Suppressor macrophage treated with lipopolysaccharide for 4 hours (primary cell): ENCODE results near the gene C4orf17.
A peak's percentile ranks its signal among the peaks of the same experiment; 100 is the strongest.
"Not testable (repeated sequence)": the region's sequence is repeated elsewhere in the genome, so short reads cannot be mapped to it uniquely, and the experiment has no call there.

Experiments used
- DNase-seq: peaks from one replicate; pipeline ENCODE4 v3.0.0-alpha.2; 2020

C4orf17 gene

DNA sequence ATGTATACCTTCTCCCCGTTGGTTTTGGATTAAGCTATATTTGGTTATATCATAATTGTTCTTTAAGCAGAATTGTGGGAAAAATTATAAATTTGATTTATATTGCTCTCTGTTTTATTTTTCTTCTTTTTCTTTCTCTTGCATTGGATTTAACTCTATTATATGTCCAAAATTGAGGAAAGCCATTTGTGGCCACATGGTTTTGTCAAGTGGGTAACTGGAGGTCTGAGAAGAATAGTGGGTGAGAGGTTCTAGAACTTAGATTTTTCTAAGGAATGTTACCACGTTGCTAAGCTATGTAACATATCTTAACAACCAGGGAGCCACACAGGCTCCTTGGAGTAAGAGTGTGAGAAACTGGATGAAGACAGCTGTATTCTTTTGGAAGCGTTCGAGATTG lies at the start of gene C4orf17:
Gene C4orf17, plus strand, starts transcription at position 301 of the 400 bp plus-strand sequence. CDS start 2,061 bp downstream, outside the sequence.
- DNase-seq: no peak

DNA sequence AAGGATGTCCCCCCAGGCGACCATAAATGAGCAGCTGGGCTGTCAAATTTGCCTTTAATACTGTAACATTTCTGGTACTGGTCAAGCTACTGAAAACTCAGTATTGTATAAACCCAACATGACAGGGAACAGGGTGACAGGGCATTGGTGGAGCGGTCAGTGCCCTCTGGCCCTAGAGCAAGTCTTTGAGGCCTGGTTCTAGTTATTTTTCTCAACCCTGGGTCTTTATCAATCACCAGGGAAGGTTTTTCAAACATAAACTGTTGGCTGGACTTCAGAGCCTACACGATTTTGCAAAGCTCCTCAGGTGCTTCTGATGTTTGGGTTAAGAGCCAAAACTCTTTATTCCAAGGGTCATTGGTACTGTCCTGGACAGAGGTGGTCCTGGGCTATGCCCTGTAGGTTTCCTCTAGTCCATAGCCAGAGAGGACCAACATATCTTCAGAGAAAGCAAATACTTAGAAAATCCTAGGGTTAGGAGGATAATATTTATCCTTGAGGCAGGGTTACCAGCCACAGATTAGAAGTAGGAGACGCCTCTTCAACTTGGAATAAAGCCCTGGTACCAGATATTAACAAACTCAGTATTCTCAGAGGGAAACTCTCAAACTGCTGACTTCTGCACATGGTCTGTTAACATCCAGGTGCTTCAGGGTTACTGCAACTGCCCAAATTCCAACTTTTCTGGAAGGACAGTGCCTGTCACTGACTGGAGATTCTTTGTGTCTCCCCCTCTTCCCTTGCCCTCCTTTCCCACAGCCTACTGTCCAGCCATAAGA lies 49.0 kb upstream of the C4orf17 start:
- no peak for DNase-seq

DNA sequence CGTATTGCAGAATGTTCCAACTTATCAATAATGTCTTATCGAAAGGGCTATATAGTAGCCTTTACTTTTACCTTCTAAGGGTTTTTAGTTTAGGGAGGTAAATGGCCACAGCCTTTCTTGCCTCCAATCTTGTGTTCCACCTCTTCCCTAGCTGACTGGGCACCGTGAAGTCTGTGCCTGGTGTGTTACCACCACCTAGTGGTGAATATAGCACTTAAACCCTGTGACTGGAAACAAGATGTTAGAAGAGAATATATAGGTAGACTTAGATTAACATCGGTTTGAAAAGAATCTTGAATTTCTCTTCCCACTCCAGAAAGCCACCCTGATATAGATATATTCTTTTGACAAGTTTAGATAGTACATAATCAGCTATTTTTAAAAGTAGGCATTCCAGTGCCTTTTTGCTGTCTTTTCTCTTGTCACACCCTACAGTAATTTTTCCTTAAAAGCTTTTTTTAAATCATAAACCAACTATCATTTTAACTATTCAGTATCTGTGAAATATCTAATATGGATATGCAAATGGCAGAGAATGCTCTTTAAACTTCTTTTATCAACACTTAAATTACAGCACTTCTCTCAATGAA lies 47.9 kb upstream of the C4orf17 start:
- peak; percentile 61 for DNase-seq

DNA sequence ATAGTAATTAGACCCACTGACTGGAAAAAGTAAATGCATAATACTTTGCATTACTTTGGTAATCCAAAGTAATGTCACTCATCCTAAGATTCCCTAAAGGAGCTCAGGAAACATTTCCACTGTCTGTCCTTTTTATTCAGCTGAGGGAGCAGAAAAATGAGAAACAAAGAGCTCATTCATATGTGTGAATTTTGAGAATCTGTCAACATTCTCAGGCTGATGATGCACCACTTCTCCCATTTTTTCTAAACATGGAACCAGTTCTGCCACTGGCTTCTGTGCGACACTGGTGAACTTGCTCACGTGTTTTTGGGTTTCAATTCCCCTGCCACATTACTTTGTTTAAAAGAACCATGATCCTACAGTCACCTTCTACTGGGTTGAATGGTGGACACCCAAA lies 47.3 kb upstream of the C4orf17 start:
- no peak for DNase-seq

- no peak for DNase-seq
These were observed 42.9 kb upstream of the C4orf17 start for GRCh38 chr4:99467887-99468286.

DNA sequence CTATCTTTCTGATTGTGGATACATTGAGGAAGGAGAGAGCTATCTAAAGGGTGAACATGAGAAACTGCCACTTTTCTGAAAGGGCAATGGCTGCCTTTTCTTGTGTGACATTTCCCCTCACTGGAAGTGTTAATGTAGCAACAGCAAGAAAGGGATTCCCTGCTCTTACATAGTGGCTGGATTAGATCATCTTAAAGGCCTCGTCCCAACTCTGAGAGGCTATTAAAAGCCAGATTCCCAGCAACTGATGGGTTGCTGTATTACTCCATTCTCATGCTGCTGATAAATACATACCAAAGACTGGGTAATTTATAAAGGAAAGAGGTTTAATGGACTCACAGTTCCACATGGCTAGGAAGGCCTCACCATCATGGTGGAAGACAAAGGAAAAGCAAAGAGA lies 41.9 kb upstream of the C4orf17 start:
- no peak for DNase-seq

DNA sequence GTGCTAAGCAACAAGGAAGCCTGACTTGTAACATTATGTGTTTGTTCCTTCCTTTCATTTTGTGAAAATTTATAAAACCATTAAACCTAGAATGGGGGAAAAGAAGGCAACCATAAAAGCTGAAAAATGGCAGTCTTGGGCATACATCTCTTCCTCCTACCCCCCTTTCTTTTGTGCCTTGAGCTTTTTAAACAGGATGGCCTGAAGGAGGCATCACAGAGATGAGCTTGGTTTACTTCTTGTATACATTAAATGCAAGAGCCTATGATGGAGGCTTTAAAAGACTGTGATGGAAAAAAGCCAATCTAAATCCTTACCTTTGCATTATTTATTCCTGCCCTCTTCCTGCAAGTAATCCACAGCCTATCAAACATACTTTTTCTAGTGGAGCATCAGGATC lies 39.5 kb upstream of the C4orf17 start:
- no peak for DNase-seq

GRCh38 chr4:99471896-99472295 lies 38.9 kb upstream of the C4orf17 start:
- DNase-seq: no peak

DNA sequence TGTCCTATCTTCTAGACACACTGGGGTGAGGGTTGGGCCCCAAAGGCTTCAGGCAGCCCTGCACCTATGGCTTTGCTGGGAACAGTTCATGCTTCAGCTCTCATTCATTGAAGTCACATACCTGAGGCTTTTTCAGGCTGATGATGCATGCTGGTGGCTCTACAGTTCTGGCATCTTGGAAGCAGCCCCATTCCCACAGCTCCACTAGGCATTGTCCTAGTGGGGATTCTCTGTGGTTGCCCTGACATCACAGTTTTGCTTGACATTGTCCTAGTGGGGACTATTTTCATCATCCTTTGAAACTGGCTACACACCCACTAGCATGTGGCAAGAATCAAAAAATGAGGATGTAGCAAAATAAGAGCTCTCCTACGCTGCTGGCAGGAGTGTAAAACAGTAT lies 37.7 kb upstream of the C4orf17 start:
- no peak for DNase-seq

DNA sequence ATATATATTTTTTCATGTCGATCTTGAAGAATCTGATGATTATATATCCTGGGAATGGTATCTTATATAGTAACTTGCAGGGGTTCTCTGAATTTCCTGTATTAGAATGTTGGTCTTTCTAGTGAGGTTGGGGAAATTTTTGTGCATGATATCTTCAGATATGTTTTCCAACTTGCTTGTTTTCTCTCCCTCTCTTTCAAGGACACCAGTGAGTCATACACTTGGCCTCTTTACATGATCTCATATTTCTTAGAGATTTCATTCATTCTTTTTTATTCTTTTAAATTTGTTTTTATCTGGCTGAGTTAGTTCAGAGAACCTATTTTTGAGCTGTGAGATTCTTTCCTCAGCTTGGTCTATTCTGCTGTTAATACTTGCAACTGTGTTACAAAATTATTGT lies 27.2 kb upstream of the C4orf17 start:
- no peak for DNase-seq

DNA sequence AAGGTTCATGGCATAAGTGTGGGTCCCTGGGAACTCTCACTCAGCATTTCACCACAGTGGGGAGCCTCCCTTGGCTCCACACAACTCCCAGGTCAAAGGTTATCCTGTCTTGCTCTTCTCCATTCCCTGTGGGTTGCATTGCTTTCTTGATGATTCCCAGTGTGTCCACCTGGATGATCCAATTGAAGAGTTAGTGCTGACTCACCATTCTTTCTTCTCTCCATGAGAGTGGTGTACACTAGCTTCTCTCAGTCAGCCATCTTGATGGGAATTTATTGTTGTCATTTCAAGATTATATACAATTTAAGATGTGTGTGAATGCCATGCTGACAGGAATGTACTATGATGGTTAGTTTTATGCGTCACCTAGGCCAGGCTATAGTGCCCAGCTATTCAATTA lies 25.6 kb upstream of the C4orf17 start:
- no peak for DNase-seq

GRCh38 chr4:99486648-99487047 lies 24.2 kb upstream of the C4orf17 start:
- not testable (repeated sequence) for DNase-seq

DNA sequence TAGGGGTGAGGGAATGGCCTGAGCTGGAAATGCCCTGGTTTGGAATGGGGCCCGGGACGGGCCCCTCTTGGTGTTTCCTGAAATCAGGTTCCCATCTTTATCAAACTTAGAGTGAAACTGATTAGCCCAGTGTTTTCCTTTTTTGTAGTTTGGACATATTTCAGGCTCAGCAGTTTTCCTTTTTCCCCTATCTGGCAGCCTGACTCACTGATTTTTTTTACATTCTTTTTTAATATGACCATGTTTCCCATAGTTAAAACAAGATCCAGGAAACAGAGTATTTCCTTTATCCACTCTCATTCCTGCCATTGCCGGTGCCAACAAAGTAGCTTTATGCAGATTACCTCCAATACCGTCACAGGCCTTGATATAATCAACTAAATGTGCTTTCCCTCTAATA lies 20.5 kb upstream of the C4orf17 start:
- DNase-seq: no peak

DNA sequence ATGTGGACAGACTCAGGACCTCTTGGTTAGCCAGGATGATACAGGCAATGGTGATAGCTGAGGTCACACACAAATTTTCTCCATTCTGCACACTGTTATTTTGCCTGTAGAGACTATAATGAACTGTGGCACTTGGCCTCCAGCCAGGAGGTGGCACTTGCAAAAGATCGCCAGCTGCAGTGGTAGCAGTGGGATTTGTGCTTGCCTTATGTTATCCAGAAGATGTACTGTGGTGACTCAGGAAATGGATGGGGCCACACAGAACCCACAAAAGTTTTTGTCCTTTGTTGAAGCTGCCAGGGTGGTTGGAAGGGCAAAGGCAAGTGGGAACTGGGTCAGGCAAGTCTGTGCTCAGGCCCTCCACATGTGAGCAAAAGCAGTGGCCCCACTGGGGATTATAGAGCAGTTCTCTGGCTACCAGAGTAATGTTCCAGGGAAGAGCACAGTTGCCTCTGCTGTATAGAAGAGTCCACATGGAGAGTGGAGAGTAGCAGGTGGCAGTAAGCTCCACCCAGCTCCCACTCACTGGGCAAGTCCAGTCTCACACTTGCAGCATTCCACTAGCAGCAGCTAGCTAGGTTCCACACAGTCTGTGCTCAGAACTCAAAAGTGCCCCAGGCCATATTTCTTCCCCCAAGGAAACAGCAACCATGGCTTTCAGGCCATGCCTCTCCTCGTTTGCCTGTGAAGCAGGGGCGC lies 5.9 kb upstream of the C4orf17 start:
- no peak for DNase-seq

DNA sequence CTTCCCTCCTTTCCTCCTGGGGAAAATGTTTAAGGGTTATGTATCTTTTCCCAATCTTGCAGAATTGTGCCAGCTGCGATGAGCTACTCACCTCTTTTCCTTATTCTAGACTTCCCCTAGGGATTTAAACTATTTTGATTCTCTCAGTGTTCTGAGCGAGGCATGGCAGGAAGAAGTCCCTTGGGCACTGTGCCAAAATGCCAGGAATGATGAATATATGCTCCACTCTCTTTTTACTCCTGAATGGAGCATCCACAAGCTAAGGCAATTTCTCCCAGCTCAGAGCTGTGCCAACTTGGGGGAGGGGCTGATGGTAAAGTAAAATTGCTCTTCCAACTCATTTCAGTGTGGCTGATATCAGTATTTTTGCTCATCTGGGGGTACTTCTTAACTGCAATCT lies 4.0 kb upstream of the C4orf17 start:
- DNase-seq: no peak

DNA sequence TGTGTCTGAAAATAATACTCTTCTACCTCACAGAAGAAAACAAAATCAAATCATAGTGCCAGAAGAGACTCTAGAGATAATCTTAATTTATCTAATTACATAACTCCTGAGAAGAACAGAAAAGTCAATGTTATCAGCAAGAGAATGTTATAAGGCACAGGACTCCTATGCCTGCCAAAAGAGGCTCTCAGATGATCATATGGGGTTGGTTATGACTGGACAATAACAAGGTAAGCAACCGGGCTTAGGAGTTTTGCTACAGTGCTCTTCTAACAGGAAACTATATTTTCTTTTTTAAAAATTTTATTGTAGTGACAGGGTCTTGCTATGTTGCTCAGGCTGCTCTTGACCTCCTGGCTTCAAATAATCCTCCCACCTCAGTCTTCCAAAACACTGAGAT lies 3.5 kb upstream of the C4orf17 start:
- DNase-seq: no peak

DNA sequence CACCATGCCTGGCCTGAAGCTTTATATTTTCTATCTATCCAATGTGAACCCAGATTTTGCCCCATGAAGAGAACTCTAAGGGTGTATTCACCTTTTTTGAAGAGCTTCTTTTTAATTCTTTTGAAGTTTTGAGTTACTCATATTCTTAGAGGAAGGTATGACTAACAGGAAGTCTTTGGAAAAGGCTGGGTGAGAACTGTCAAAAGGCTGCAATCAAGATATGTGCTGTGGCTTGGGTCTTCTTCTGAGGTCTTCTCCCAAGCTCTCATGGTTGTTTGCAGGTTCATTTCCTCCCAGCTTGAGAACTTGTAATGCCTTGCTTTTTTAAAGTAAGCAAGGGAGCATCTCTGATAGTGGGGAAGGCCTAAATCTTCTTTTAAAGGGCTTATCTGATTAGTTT lies 3.1 kb upstream of the C4orf17 start:
- DNase-seq: no peak

GRCh38 chr4:99518601-99519295 lies 7.9 kb downstream of the C4orf17 start:
- DNase-seq: peak; percentile 54

- peak; percentile 7 for DNase-seq
These were observed 18.4 kb downstream of the C4orf17 start for GRCh38 chr4:99529228-99529627.

DNA sequence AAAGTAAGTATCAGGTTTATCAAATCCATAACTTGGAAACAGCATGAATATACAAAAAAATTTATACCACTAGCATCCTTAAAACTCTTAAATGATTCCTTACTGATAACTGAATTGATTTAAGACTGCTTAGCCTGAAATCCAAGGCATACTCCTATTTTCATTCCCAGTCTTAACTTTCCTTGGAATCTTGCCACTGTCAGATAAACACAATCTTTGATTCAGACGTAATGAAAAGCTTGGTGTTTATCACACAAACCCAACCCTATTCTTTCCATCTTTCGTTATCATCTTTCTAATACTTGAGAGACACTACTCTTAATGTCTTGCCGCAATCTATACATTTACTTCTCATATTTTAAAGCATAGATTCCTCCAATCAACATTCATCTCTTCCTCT lies 19.1 kb downstream of the C4orf17 start:
- no peak for DNase-seq

GRCh38 chr4:99534699-99535098 lies 23.9 kb downstream of the C4orf17 start:
- not testable (repeated sequence) for DNase-seq

DNA sequence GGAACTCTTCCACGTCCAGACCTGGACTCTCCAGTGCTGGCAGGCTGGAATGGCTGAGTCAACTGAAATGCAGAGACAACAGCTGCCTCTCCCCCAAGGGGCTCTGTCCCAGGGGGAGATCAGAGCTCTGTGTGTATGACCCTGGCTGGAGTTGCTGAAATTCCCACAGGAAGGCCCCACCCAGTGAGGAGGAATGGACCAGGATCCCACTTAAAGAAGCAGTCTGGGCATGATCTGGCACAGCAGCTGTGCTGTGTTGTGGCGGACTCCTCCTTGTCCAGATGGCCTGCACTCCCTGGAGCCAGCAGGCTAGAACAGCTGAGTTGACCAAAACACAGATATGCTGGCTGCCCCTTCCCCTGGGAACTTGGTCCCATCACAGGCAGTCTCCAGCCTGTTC lies 25.4 kb downstream of the C4orf17 start:
- DNase-seq: no peak

DNA sequence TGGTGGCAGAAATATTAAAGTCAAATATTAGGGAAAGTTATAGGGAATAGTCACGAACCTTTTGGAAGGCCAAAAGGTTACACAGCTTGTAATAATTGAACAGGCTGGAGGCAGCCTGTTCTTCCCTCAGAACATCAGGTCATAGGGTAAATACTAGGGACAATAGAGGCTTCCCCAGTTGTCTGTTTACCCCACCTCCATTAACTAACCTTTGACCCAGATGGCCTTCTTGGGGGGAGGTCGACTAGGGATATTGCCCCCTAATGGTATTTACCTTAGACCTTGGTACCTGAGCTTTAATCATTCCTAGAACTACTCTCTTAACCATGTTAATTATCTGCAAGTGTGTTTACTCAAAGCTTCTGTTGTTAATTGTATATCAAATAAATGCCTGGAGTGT lies 26.0 kb downstream of the C4orf17 start:
- DNase-seq: no peak

DNA sequence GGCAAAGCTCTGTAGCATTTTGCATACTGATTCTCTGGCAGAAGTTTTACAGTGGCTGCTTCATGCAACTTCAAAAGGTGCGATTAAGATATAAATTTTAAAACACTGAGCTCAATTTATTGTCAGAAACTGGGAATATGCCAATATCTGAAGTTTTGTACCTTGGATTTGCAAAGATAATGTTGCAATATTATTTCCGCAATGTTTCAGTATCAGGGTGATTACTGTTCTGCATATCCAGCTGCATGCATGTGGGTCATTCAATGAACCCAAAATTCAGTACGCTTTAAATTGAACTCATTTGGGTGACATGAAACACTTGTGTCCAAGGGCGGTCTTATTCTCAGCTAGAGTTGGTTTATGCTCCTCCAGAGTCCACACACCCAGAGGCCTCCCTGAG lies 26.9 kb downstream of the C4orf17 start:
- DNase-seq: no peak
